Hepatocyte (in vitro differentiated cells): ENCODE results near the gene GSN. TPM values are rescaled to one million over a fixed set of nuclear protein-coding genes. Genes with fewer than 3 reads are reported as not detected.

Source experiments
- DNase-seq: peaks from one replicate; pipeline ENCODE4 v3.0.0-alpha.2; 2016; ENCODE audit warnings: low spot score
- H2AFZ ChIP-seq: fragments of 200-600 bp; sonication (generic); 2 replicates; pipeline ENCODE4 v1.6.0; 2016; ENCODE audit warnings: antibody characterized with exemption, mild to moderate bottlenecking
- H3K27ac ChIP-seq: fragments of 200-600 bp; sonication (generic); 2 replicates; pipeline ENCODE4 v1.5.1; 2016; ENCODE audit warnings: mild to moderate bottlenecking
- H3K27me3 ChIP-seq: fragments of 200-600 bp; sonication (generic); 2 replicates; pipeline ENCODE4 v1.6.1; 2016
- H3K36me3 ChIP-seq: fragments of 200-600 bp; sonication (generic); replicated peaks from 2 replicates; pipeline ENCODE4 v1.5.1; 2016; ENCODE audit warnings: low read depth; ENCODE audit not compliant: insufficient read depth
- H3K4me1 ChIP-seq: fragments of 200-600 bp; sonication (generic); 2 replicates; pipeline ENCODE4 v1.5.1; 2016; ENCODE audit warnings: mild to moderate bottlenecking, moderate library complexity; ENCODE audit not compliant: insufficient read depth
- H3K4me2 ChIP-seq: fragments of 200-600 bp; sonication (generic); 2 replicates; pipeline ENCODE4 v1.6.0; 2016
- H3K4me3 ChIP-seq: fragments of 200-600 bp; sonication (generic); 2 replicates; pipeline ENCODE4 v1.5.1; 2016; ENCODE audit warnings: mild to moderate bottlenecking
- H3K79me2 ChIP-seq: fragments of 200-600 bp; sonication (generic); 2 replicates; pipeline ENCODE4 v1.6.0; 2017; ENCODE audit warnings: mild to moderate bottlenecking
- H3K9me2 ChIP-seq: fragments of 200-600 bp; sonication (generic); replicated peaks from 2 replicates; pipeline ENCODE4 v1.6.0; 2017; ENCODE audit warnings: mild to moderate bottlenecking; ENCODE audit not compliant: insufficient read depth
- H3K9me3 ChIP-seq: fragments of 200-600 bp; sonication (generic); 2 replicates; pipeline ENCODE4 v1.5.1; 2016; ENCODE audit warnings: low read depth, mild to moderate bottlenecking
- H4K20me1 ChIP-seq: fragments of 200-600 bp; sonication (generic); 2 replicates; pipeline ENCODE4 v1.6.0; 2016; ENCODE audit warnings: mild to moderate bottlenecking; ENCODE audit not compliant: insufficient read depth, poor library complexity, severe bottlenecking
- CTCF ChIP-seq: fragments of 200-600 bp; sonication (generic); IDR thresholded peaks from 2 replicates; pipeline ENCODE4 v1.5.1; 2016; ENCODE audit warnings: antibody characterized with exemption, mild to moderate bottlenecking; ENCODE audit not compliant: poor library complexity
- EZH2 ChIP-seq: fragments of 200-600 bp; sonication (generic); IDR thresholded peaks from 2 replicates; pipeline ENCODE4 v1.6.1; 2016; ENCODE audit warnings: antibody characterized with exemption, mild to moderate bottlenecking, borderline replicate concordance
- EZH2phosphoT487 ChIP-seq: fragments of 200-600 bp; sonication (generic); IDR thresholded peaks from one replicate; pipeline ENCODE4 v1.6.1; 2018; ENCODE audit warnings: antibody characterized with exemption, mild to moderate bottlenecking, low read depth, moderate library complexity; ENCODE audit not compliant: unreplicated experiment, severe bottlenecking
- WGBS: methylation state at CpG from one replicate; pipeline ENCODE4 v1.1.6; 2016; ENCODE audit warnings: low lambda C conversion rate; ENCODE audit errors: missing lambda C conversion rate; 5-methylcytosine and 5-hydroxymethylcytosine counted together
- polyA plus RNA-seq: library from polyadenylated mRNA; unstranded; fragments of >200 nt; fragmentation: Nextera tagmentation; extraction: Ambion mirVana; gene quantifications from 2 replicates; pipeline ENCODE4 v1.2.1, GENCODE V29; 2016
- total RNA-seq: library from RNA; depleted of rRNA; stranded (reverse); fragments of >200 nt; gene quantifications from 2 replicates; pipeline ENCODE4 v1.2.3, GENCODE V29; 2014

GSN gene
- total and polyA plus RNA-seq, 2 experiments from 2014 or later = 396 to 404 TPM

GRCh38 chr9:121266906-121267650 lies 884 bp upstream of the GSN start:
- Histone ChIP-seq H3K9me3 (no peaks in the 10 kb centered on the region), H3K27me3 (no peaks in the 10 kb centered on the region), H2AFZ (peak overlapping the region; percentile 87), H3K27ac (peak overlapping the region; percentile 86), H3K9me2 (no peaks in the 10 kb centered on the region), H3K4me2 (peak overlapping the region; percentile 100), H3K79me2 (peaks cover 33% of the 10 kb centered on the region), H3K4me1 (peaks cover 34% of the 10 kb centered on the region), H4K20me1 (no peaks in the 10 kb centered on the region), H3K36me3 (no peaks in the 10 kb centered on the region), H3K4me3 (no peak overlapping the region)
- DNase-seq = no peak
- TF ChIP-seq EZH2 (no peak), CTCF (no peak), EZH2phosphoT487 (no peak)
- WGBS = 85% methylated on average over 18 of the region's 18 CpGs

GRCh38 chr9:121268598-121268850 lies 562 bp downstream of the GSN start:
- no peaks in the 10 kb centered on the region for H3K9me2 ChIP-seq
- peak overlapping the region; percentile 100 for H3K4me2 ChIP-seq
- no peaks in the 10 kb centered on the region for H3K36me3 ChIP-seq
- H3K4me3 ChIP-seq = peak overlapping the region; percentile 100
- TF ChIP-seq EZH2 = no peak
- TF ChIP-seq CTCF = no peak
- no peak for TF ChIP-seq EZH2phosphoT487
- peak overlapping the region; percentile 93 for H3K27ac ChIP-seq
- peaks cover 47% of the 10 kb centered on the region for H3K79me2 ChIP-seq
- no peaks in the 10 kb centered on the region for H3K27me3 ChIP-seq
- H2AFZ ChIP-seq = peak overlapping the region; percentile 68
- 8% methylated on average over 4 of the region's 5 CpGs for WGBS
- DNase-seq = no peak
- no peaks in the 10 kb centered on the region for H4K20me1 ChIP-seq
- H3K9me3 ChIP-seq = no peaks in the 10 kb centered on the region
- peaks cover 46% of the 10 kb centered on the region for H3K4me1 ChIP-seq

GRCh38 chr9:121268851-121269641 lies 1.1 kb downstream of the GSN start:
- H3K4me1 ChIP-seq = peaks cover 46% of the 10 kb centered on the region
- H2AFZ ChIP-seq = peak overlapping the region; percentile 68
- H3K36me3 ChIP-seq = no peaks in the 10 kb centered on the region
- no peaks in the 10 kb centered on the region for H3K9me3 ChIP-seq
- H3K27me3 ChIP-seq = no peaks in the 10 kb centered on the region
- 18% methylated on average over 12 of the region's 12 CpGs for WGBS
- DNase-seq = peak; percentile 47
- peak overlapping the region; percentile 100 for H3K4me3 ChIP-seq
- TF ChIP-seq CTCF (no peak), EZH2phosphoT487 (no peak), EZH2 (no peak)
- H4K20me1 ChIP-seq = no peaks in the 10 kb centered on the region
- peaks cover 53% of the 10 kb centered on the region for H3K79me2 ChIP-seq
- peak overlapping the region; percentile 100 for H3K4me2 ChIP-seq
- peak overlapping the region; percentile 93 for H3K27ac ChIP-seq
- no peaks in the 10 kb centered on the region for H3K9me2 ChIP-seq
